Activated naive CD8-positive, alpha-beta T cell treated with anti-CD3 and anti-CD28 coated beads, Interleukin-2, amount 10 ng/mL, durations not matched to agents 7 days and 5 days (primary cell): ENCODE data around the gene NT5E. TPM values are rescaled to one million over a fixed set of nuclear protein-coding genes. Genes with fewer than 3 reads are reported as not detected.
A peak's percentile ranks its signal among the peaks of the same experiment; 100 is the strongest.

ENCODE experiments used
- ATAC-seq: fragments of 150-1000 bp; cut with Tn5 transposase; one replicate; pipeline ENCODE4 v1.10.0; 2021; ENCODE audit warnings: low read depth, moderate library complexity
- POLR2A ChIA-PET: fragments of 350-600 bp; sonication (Branson Sonifier 250); formaldehyde crosslinking; loops from one replicate; lab custom pipeline; 2021; ENCODE audit warnings: antibody characterized with exemption; lab: Charles Lee
- DNase-seq: peaks from one replicate; pipeline ENCODE4 v3.0.0; 2021
- H3K27ac Mint-ChIP-seq: one replicate; pipeline ENCODE4 v1.8.0; 2022; ENCODE audit warnings: mild to moderate bottlenecking, mixed read lengths
- H3K27me3 Mint-ChIP-seq: one replicate; pipeline ENCODE4 v1.8.0; 2022; ENCODE audit warnings: mild to moderate bottlenecking, moderate library complexity, mixed read lengths
- H3K36me3 Mint-ChIP-seq: one replicate; pipeline ENCODE4 v1.8.0; 2021; ENCODE audit warnings: mild to moderate bottlenecking, mixed read lengths
- H3K4me1 Mint-ChIP-seq: one replicate; pipeline ENCODE4 v1.8.0; 2021; ENCODE audit warnings: mixed read lengths
- H3K4me3 Mint-ChIP-seq: one replicate; pipeline ENCODE4 v1.8.0; 2022; ENCODE audit warnings: mild to moderate bottlenecking, moderate library complexity, mixed read lengths
- H3K9me3 Mint-ChIP-seq: one replicate; pipeline ENCODE4 v1.8.0; 2021; ENCODE audit warnings: mixed read lengths
- total RNA-seq, 2 experiments: library from RNA; stranded (reverse); gene quantifications; one replicate each; pipeline ENCODE4 v1.2.3, GENCODE V29; 2021

NT5E gene
- total RNA-seq, 2 experiments from 2014 or later: 26.8 to 30.7 TPM

GRCh38 chr6:85455471-85456026, 5.7 kb downstream of the NT5E start:
- Mint-ChIP-seq H3K27ac (no peak overlapping the region), H3K36me3 (peaks cover 3% of the 10 kb centered on the region), H3K4me1 (peaks cover 66% of the 10 kb centered on the region), H3K27me3 (no peaks in the 10 kb centered on the region), H3K9me3 (no peaks in the 10 kb centered on the region), H3K4me3 (no peak overlapping the region)
- DNase-seq (no peak), ATAC-seq (no peak)
- POLR2A ChIA-PET: interaction anchor here (1.4 to 1.5 kb wide), 2 partner anchors 20 to 139 kb away, joined by 3 read pairs; no protein-coding TSS in a partner anchor

GRCh38 chr6:85456782-85457181, 6.9 kb downstream of the NT5E start:
- no peak overlapping the region for H3K27ac Mint-ChIP-seq
- peaks cover 68% of the 10 kb centered on the region for H3K4me1 Mint-ChIP-seq
- no peaks in the 10 kb centered on the region for H3K9me3 Mint-ChIP-seq
- POLR2A ChIA-PET: interaction anchor here (3.0 kb wide), 1 partner anchor 222 kb away, joined by 10 read pairs; no protein-coding TSS in a partner anchor
- ATAC-seq (no peak), DNase-seq (no peak)
- H3K36me3 Mint-ChIP-seq: peaks cover 3% of the 10 kb centered on the region
- H3K4me3 Mint-ChIP-seq: no peak overlapping the region
- no peaks in the 10 kb centered on the region for H3K27me3 Mint-ChIP-seq

- peaks cover 3% of the 10 kb centered on the region for H3K36me3 Mint-ChIP-seq
These were observed 8.3 kb downstream of the NT5E start for GRCh38 chr6:85458184-85458583.

GRCh38 chr6:85458782-85459181, 8.9 kb downstream of the NT5E start:
- no peak overlapping the region for H3K4me3 Mint-ChIP-seq
- DNase-seq (no peak), ATAC-seq (no peak)
- H3K4me1 Mint-ChIP-seq: peaks cover 67% of the 10 kb centered on the region
- no peaks in the 10 kb centered on the region for H3K27me3 Mint-ChIP-seq
- H3K9me3 Mint-ChIP-seq: no peaks in the 10 kb centered on the region
- peak overlapping the region; percentile 28 for H3K27ac Mint-ChIP-seq
- peaks cover 3% of the 10 kb centered on the region for H3K36me3 Mint-ChIP-seq
- POLR2A ChIA-PET: interaction anchor here (1.4 to 8.3 kb wide), 3 partner anchors 8 to 220 kb away, joined by 4 to 90 read pairs (median 10); partner anchors contain the start of gene NT5E

More at GRCh38 chr6:85458184-85458583, 8.3 kb downstream of the NT5E start:
- ATAC-seq (no peak), DNase-seq (no peak)
- Mint-ChIP-seq H3K4me1 (peaks cover 69% of the 10 kb centered on the region), H3K27me3 (no peaks in the 10 kb centered on the region), H3K27ac (peak overlapping the region; percentile 27), H3K4me3 (no peak overlapping the region), H3K9me3 (no peaks in the 10 kb centered on the region)
- POLR2A ChIA-PET: interaction anchor here (1.4 to 8.3 kb wide), 3 partner anchors 7 to 220 kb away, joined by 4 to 90 read pairs (median 10); partner anchors contain the start of gene NT5E

GRCh38 chr6:85459224-85459901, 9.5 kb downstream of the NT5E start:
- Mint-ChIP-seq H3K4me1 (peaks cover 65% of the 10 kb centered on the region), H3K4me3 (peak overlapping the region; percentile 17)

GRCh38 chr6:85460154-85460920, 10.5 kb downstream of the NT5E start:
- no peaks in the 10 kb centered on the region for H3K27me3 Mint-ChIP-seq

More at GRCh38 chr6:85459224-85459901, 9.5 kb downstream of the NT5E start:
- POLR2A ChIA-PET: interaction anchor here (1.4 to 8.3 kb wide), 3 partner anchors 8 to 219 kb away, joined by 4 to 90 read pairs (median 10); partner anchors contain the start of gene NT5E
- ATAC-seq (no peak), DNase-seq (no peak)
- no peaks in the 10 kb centered on the region for H3K27me3 Mint-ChIP-seq
- no peaks in the 10 kb centered on the region for H3K9me3 Mint-ChIP-seq
- peaks cover 3% of the 10 kb centered on the region for H3K36me3 Mint-ChIP-seq
- peak overlapping the region; percentile 28 for H3K27ac Mint-ChIP-seq

GRCh38 chr6:85460921-85461797, 11.3 kb downstream of the NT5E start:
- Mint-ChIP-seq H3K9me3 (no peaks in the 10 kb centered on the region), H3K27ac (peak overlapping the region; percentile 92), H3K4me3 (peak overlapping the region; percentile 54), H3K36me3 (peaks cover 3% of the 10 kb centered on the region), H3K27me3 (no peaks in the 10 kb centered on the region), H3K4me1 (peaks cover 78% of the 10 kb centered on the region)
- peak; percentile 78 for ATAC-seq
- POLR2A ChIA-PET: interaction anchor here (0.8 to 8.3 kb wide), 5 partner anchors 10 to 217 kb away, joined by 3 to 90 read pairs (median 7); partner anchors contain the start of genes NT5E and SYNCRIP
- DNase-seq: peak; percentile 47

More at GRCh38 chr6:85460154-85460920, 10.5 kb downstream of the NT5E start:
- peaks cover 3% of the 10 kb centered on the region for H3K36me3 Mint-ChIP-seq
- H3K4me3 Mint-ChIP-seq: peak overlapping the region; percentile 54
- POLR2A ChIA-PET: interaction anchor here (8.3 kb wide), 1 partner anchor 9 kb away, joined by 90 read pairs; the partner anchor contains the start of gene NT5E
- H3K9me3 Mint-ChIP-seq: no peaks in the 10 kb centered on the region
- H3K4me1 Mint-ChIP-seq: peaks cover 74% of the 10 kb centered on the region
- no peak for ATAC-seq
- H3K27ac Mint-ChIP-seq: peak overlapping the region; percentile 92
- DNase-seq: no peak

- peak overlapping the region; percentile 54 for H3K4me3 Mint-ChIP-seq
- peak overlapping the region; percentile 92 for H3K27ac Mint-ChIP-seq
- no peak for ATAC-seq
- H3K4me1 Mint-ChIP-seq: peaks cover 78% of the 10 kb centered on the region
- H3K27me3 Mint-ChIP-seq: no peaks in the 10 kb centered on the region
- POLR2A ChIA-PET: interaction anchor here (0.8 to 8.3 kb wide), 5 partner anchors 11 to 217 kb away, joined by 3 to 90 read pairs (median 7); partner anchors contain the start of genes NT5E and SYNCRIP
- no peak for DNase-seq
- H3K9me3 Mint-ChIP-seq: no peaks in the 10 kb centered on the region
- H3K36me3 Mint-ChIP-seq: no peaks in the 10 kb centered on the region
These were observed 11.9 kb downstream of the NT5E start for GRCh38 chr6:85461798-85462170.

- Mint-ChIP-seq H3K9me3 (no peaks in the 10 kb centered on the region), H3K4me1 (peaks cover 76% of the 10 kb centered on the region), H3K27me3 (no peaks in the 10 kb centered on the region), H3K27ac (peak overlapping the region; percentile 92), H3K4me3 (no peak overlapping the region), H3K36me3 (no peaks in the 10 kb centered on the region)
- DNase-seq (no peak), ATAC-seq (no peak)
- POLR2A ChIA-PET: interaction anchor here (3.1 to 8.3 kb wide), 2 partner anchors 12 to 216 kb away, joined by 10 to 90 read pairs; partner anchors contain the start of gene NT5E
These were observed 12.8 kb downstream of the NT5E start for GRCh38 chr6:85462673-85463072.

- Mint-ChIP-seq H3K27ac (no peak overlapping the region), H3K4me3 (no peak overlapping the region), H3K9me3 (no peaks in the 10 kb centered on the region), H3K36me3 (no peaks in the 10 kb centered on the region), H3K27me3 (no peaks in the 10 kb centered on the region), H3K4me1 (peaks cover 67% of the 10 kb centered on the region)
- POLR2A ChIA-PET: interaction anchor here (0.7 to 8.3 kb wide), 3 partner anchors 13 to 215 kb away, joined by 6 to 90 read pairs (median 10); partner anchors contain the start of gene NT5E
- DNase-seq (no peak), ATAC-seq (no peak)
These were observed 13.9 kb downstream of the NT5E start for GRCh38 chr6:85463621-85464259.

- Mint-ChIP-seq H3K27me3 (no peaks in the 10 kb centered on the region), H3K27ac (peak overlapping the region; percentile 10), H3K4me1 (peaks cover 64% of the 10 kb centered on the region), H3K9me3 (no peaks in the 10 kb centered on the region), H3K4me3 (peak overlapping the region; percentile 18), H3K36me3 (no peaks in the 10 kb centered on the region)
- ATAC-seq: no peak
- no peak for DNase-seq
- POLR2A ChIA-PET: interaction anchor here (3.1 to 8.3 kb wide), 2 partner anchors 13 to 214 kb away, joined by 10 to 90 read pairs; partner anchors contain the start of gene NT5E
These were observed 14.4 kb downstream of the NT5E start for GRCh38 chr6:85464260-85464644.
